Endodermal cell (in vitro differentiated cells): Measurements from ENCODE around the gene KLHDC7B. TPM values are rescaled to one million over a fixed set of nuclear protein-coding genes. Genes with fewer than 3 reads are reported as not detected.
A peak's percentile ranks its signal among the peaks of the same experiment; 100 is the strongest.

ENCODE experiments used
- DNase-seq: peaks from one replicate; pipeline ENCODE4 v3.0.0-alpha.2; 2017
- H3K27ac ChIP-seq: 2 replicates; pipeline ENCODE4 v1.5.1; 2013; ENCODE audit warnings: mild to moderate bottlenecking, low read depth, low read length, moderate library complexity
- H3K27me3 ChIP-seq: 2 replicates; pipeline ENCODE4 v1.6.1; 2013; ENCODE audit warnings: mild to moderate bottlenecking, low read length, moderate library complexity; ENCODE audit not compliant: insufficient read depth, control insufficient read depth, poor library complexity, severe bottlenecking
- H3K36me3 ChIP-seq: 2 replicates; pipeline ENCODE4 v1.7.0; 2013; ENCODE audit warnings: mild to moderate bottlenecking, low read length, moderate library complexity; ENCODE audit not compliant: control insufficient read depth, insufficient read depth
- H3K4me1 ChIP-seq: one replicate; pipeline ENCODE4 v1.7.0; 2013; ENCODE audit warnings: low read length; ENCODE audit not compliant: control insufficient read depth, insufficient read depth
- H3K4me3 ChIP-seq: 2 replicates; pipeline ENCODE4 v1.5.1; 2013; ENCODE audit warnings: mild to moderate bottlenecking, low read length, moderate library complexity
- H3K9ac ChIP-seq: 2 replicates; pipeline ENCODE4 v1.6.1; 2013; ENCODE audit warnings: mild to moderate bottlenecking, low read length, moderate library complexity; ENCODE audit not compliant: poor library complexity, severe bottlenecking; ENCODE audit errors: extremely low read depth
- H3K9me3 ChIP-seq: 2 replicates; pipeline ENCODE4 v1.6.1; 2013; ENCODE audit warnings: mild to moderate bottlenecking, low read length, moderate library complexity; ENCODE audit not compliant: control insufficient read depth
- H3K27ac Mint-ChIP-seq: 2 replicates; pipeline ENCODE4 v1.8.0; 2020; ENCODE audit warnings: mixed read lengths
- H3K27me3 Mint-ChIP-seq: 2 replicates; pipeline ENCODE4 v1.8.0; 2021; ENCODE audit warnings: mild to moderate bottlenecking, mixed read lengths; ENCODE audit not compliant: insufficient read depth
- H3K36me3 Mint-ChIP-seq: 2 replicates; pipeline ENCODE4 v1.8.0; 2020; ENCODE audit warnings: low read depth, mixed read lengths
- H3K4me1 Mint-ChIP-seq: 2 replicates; pipeline ENCODE4 v1.8.0; 2020; ENCODE audit warnings: mixed read lengths
- H3K4me3 Mint-ChIP-seq: 2 replicates; pipeline ENCODE4 v1.8.0; 2020; ENCODE audit warnings: mild to moderate bottlenecking, moderate library complexity, mixed read lengths
- H3K9me3 Mint-ChIP-seq: 2 replicates; pipeline ENCODE4 v1.8.0; 2020; ENCODE audit warnings: mild to moderate bottlenecking, mixed read lengths
- CTCF ChIP-seq: fragments of 200-600 bp; sonication (generic); conservative IDR thresholded peaks from 2 replicates; pipeline ENCODE4 v1.5.0; 2021; ENCODE audit warnings: antibody characterized with exemption, mild to moderate bottlenecking
- WGBS, 2 experiments: methylation state at CpG; one replicate each; pipeline versions ENCODE4 v1.1.5 to v1.1.7; 2013; ENCODE audit warnings: missing lambda C conversion rate in 2 of 2, mixed read lengths in 1 of 2; ENCODE audit not compliant: insufficient coverage in 1 of 2, insufficient read length in 1 of 2; 5-methylcytosine and 5-hydroxymethylcytosine counted together
- total RNA-seq, 2 donors: library from RNA; stranded (reverse); fragmentation: NEBNext Ultra II Directional in 1 of 2; extraction: Animal tissue kit (Norgen Biotek cat#: 25700) in 1 of 2; gene quantifications; 2 replicates in 1 of 2; 3 replicates in 1 of 2; pipeline ENCODE4 v1.2.1, GENCODE V29; 2021

The KLHDC7B gene
- total RNA-seq, 2 donors from 2014 or later, result not detected

DNA sequence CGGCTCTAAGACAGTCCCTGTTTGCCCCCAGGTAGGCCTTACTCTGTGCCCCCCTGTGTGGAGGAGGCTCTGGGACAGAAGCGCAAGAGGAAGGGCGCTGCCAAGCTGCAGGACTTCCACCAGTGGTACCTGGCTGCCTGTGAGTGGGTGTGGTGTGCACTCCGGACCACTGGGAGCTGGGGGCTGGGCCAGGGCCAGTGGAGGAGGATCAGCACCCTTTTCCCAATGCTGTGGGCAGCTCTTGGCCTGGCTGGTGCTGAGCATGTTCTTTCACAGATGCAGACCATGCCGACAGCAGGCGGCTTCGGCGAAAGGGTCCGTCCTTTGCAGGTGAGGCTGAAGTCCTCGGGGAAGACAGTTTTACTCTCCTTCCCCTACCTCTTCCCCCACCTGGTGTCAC, 24.0 kb upstream of the KLHDC7B start:
- H3K27ac Mint-ChIP-seq, result no peak overlapping the region
- H3K9me3 Mint-ChIP-seq, result no peaks in the 10 kb centered on the region
- TF ChIP-seq CTCF, result no peak
- DNase-seq, result no peak
- H3K36me3 ChIP-seq, result peaks cover 26% of the 10 kb centered on the region
- no peak overlapping the region for H3K9ac ChIP-seq
- no peak overlapping the region for H3K4me3 ChIP-seq
- H3K36me3 Mint-ChIP-seq, result peaks cover 22% of the 10 kb centered on the region
- H3K4me1 ChIP-seq, result no peaks in the 10 kb centered on the region
- 92 to 94% methylated on average over 9 to 10 of the region's 10 CpGs for WGBS, 2 experiments
- H3K9me3 ChIP-seq, result no peaks in the 10 kb centered on the region
- H3K27me3 Mint-ChIP-seq, result peaks cover under 1% of the 10 kb centered on the region
- H3K4me3 Mint-ChIP-seq, result no peak overlapping the region
- no peak overlapping the region for H3K27ac ChIP-seq
- no peaks in the 10 kb centered on the region for H3K27me3 ChIP-seq
- H3K4me1 Mint-ChIP-seq, result peaks cover 6% of the 10 kb centered on the region

DNA sequence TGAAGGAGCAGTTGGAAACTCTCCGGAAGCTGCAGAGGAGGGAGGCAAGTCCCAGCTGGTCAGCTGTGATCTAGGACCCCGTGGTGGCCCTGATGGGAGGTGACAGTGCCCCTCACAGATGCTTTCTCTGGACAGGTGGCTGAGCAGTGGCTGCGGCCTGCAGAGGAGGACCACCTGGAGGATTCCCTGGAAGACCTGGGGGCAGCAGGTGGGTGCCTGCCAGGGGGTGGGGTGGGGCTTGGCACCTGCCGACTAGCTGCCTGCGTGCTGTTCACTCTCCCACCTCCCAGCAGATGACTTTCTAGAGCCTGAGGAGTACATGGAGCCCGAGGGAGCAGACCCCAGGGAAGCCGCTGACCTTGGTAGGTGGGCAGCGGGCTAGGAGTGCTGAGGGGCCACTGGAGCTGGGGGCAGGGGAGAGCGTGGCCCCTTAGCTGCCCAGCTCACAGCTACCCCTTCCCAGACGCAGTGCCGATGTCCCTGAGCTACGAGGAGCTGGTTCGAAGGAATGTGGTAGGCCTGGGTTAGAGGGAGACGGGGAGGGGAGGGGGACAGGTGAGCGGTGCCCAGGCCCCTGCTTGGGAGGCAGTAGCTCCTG, 23.4 kb upstream of the KLHDC7B start:
- H3K9ac ChIP-seq, result no peak overlapping the region
- DNase-seq, result no peak

DNA sequence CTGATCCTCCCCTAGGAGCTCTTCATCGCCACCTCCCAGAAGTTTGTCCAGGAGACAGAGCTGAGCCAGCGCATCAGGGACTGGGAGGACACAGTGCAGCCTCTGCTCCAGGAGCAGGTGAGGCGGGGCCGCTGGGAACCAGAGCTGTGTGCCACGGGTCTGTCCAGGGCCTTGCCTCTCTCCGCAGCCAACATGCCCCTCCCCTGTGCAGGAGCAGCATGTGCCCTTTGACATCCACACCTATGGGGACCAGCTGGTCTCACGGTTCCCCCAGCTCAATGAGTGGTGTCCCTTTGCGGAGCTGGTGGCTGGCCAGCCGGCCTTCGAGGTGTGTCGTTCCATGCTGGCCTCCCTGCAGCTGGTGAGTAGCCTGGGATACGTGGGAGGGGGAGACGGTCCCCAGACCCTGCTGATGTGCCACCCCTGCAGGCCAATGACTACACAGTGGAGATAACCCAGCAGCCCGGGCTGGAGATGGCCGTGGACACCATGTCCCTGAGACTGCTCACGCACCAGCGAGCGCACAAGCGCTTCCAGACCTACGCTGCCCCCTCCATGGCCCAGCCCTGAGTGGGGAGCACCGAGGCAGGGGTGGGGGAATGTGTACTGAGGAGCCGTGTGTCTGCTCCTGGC, 22.8 kb upstream of the KLHDC7B start:
- H3K27ac ChIP-seq, result no peak overlapping the region
- no peaks in the 10 kb centered on the region for H3K9me3 ChIP-seq
- peaks cover 18% of the 10 kb centered on the region for H3K36me3 Mint-ChIP-seq
- H3K36me3 ChIP-seq, result peaks cover 25% of the 10 kb centered on the region
- H3K4me3 ChIP-seq, result no peak overlapping the region
- H3K27me3 Mint-ChIP-seq, result peaks cover 11% of the 10 kb centered on the region
- TF ChIP-seq CTCF, result no peak
- 95 to 96% methylated on average over 12 to 22 of the region's 22 CpGs for WGBS, 2 experiments
- H3K27me3 ChIP-seq, result peaks cover under 1% of the 10 kb centered on the region
- peaks cover 9% of the 10 kb centered on the region for H3K4me1 Mint-ChIP-seq
- H3K9me3 Mint-ChIP-seq, result no peaks in the 10 kb centered on the region
- no peak overlapping the region for H3K9ac ChIP-seq
- peak overlapping the region; percentile 8 for H3K4me3 Mint-ChIP-seq
- no peak overlapping the region for H3K27ac Mint-ChIP-seq
- DNase-seq, result no peak
- H3K4me1 ChIP-seq, result no peaks in the 10 kb centered on the region

More for the DNA sequence above, 23.4 kb upstream of the KLHDC7B start:
- no peaks in the 10 kb centered on the region for H3K4me1 ChIP-seq
- WGBS, 2 experiments, result 95% methylated on average over 6 to 15 of the region's 15 CpGs
- H3K36me3 ChIP-seq, result peaks cover 25% of the 10 kb centered on the region
- H3K4me3 Mint-ChIP-seq, result no peak overlapping the region
- no peak overlapping the region for H3K27ac ChIP-seq
- peaks cover 9% of the 10 kb centered on the region for H3K4me1 Mint-ChIP-seq
- H3K27me3 Mint-ChIP-seq, result peaks cover 5% of the 10 kb centered on the region
- no peak overlapping the region for H3K4me3 ChIP-seq
- no peaks in the 10 kb centered on the region for H3K27me3 ChIP-seq
- TF ChIP-seq CTCF, result no peak
- peaks cover 22% of the 10 kb centered on the region for H3K36me3 Mint-ChIP-seq
- H3K9me3 ChIP-seq, result no peaks in the 10 kb centered on the region
- no peaks in the 10 kb centered on the region for H3K9me3 Mint-ChIP-seq
- H3K27ac Mint-ChIP-seq, result no peak overlapping the region
